GM23248 (cell line): ENCODE results near the gene SPACA9. TPM values are rescaled to one million over a fixed set of nuclear protein-coding genes. Genes with fewer than 3 reads are reported as not detected.

ENCODE experiments used
- DNase-seq: peaks from one replicate; pipeline ENCODE4 v3.0.0-alpha.2; 2015
- H2AFZ ChIP-seq: fragments of 200-600 bp; sonication (generic); 2 replicates; pipeline ENCODE4 v1.6.1; 2016; ENCODE audit warnings: antibody characterized with exemption
- H3F3A ChIP-seq: fragments of 200-600 bp; sonication (generic); 2 replicates; pipeline ENCODE4 v1.6.1; 2016; ENCODE audit warnings: mild to moderate bottlenecking, antibody characterized with exemption, mixed run types; ENCODE audit not compliant: insufficient read depth
- H3K27ac ChIP-seq: fragments of 200-600 bp; sonication (generic); 2 replicates; pipeline ENCODE4 v1.5.1; 2016; ENCODE audit warnings: mild to moderate bottlenecking
- H3K27me3 ChIP-seq: fragments of 200-600 bp; sonication (generic); replicated peaks from 2 replicates; pipeline ENCODE4 v1.6.1; 2016; ENCODE audit warnings: mild to moderate bottlenecking; ENCODE audit not compliant: insufficient read depth
- H3K36me3 ChIP-seq: fragments of 200-600 bp; sonication (generic); 2 replicates; pipeline ENCODE4 v1.6.1; 2016; ENCODE audit warnings: low read depth, mild to moderate bottlenecking
- H3K4me1 ChIP-seq: fragments of 200-600 bp; sonication (generic); 2 replicates; pipeline ENCODE4 v1.6.1; 2016; ENCODE audit warnings: mild to moderate bottlenecking; ENCODE audit not compliant: insufficient read depth
- H3K4me2 ChIP-seq: fragments of 200-600 bp; sonication (generic); one replicate; pipeline ENCODE4 v1.6.1; 2016; ENCODE audit warnings: mild to moderate bottlenecking; ENCODE audit not compliant: unreplicated experiment
- H3K4me3 ChIP-seq: fragments of 200-600 bp; sonication (generic); 2 replicates; pipeline ENCODE4 v1.5.1; 2016; ENCODE audit warnings: mild to moderate bottlenecking
- H3K79me2 ChIP-seq: fragments of 200-600 bp; sonication (generic); 2 replicates; pipeline ENCODE4 v1.6.1; 2016; ENCODE audit warnings: mild to moderate bottlenecking; ENCODE audit not compliant: insufficient read depth
- H3K9ac ChIP-seq: fragments of 200-600 bp; sonication (generic); 2 replicates; pipeline ENCODE4 v1.6.1; 2016; ENCODE audit warnings: mild to moderate bottlenecking
- H3K9me2 ChIP-seq: fragments of 200-600 bp; sonication (generic); 2 replicates; pipeline ENCODE4 v1.6.1; 2016; ENCODE audit warnings: mixed run types, mild to moderate bottlenecking, moderate library complexity; ENCODE audit not compliant: insufficient read depth
- H3K9me3 ChIP-seq: fragments of 200-600 bp; sonication (generic); one replicate; pipeline ENCODE4 v1.6.1; 2017; ENCODE audit warnings: low read depth
- H4K20me1 ChIP-seq: fragments of 200-600 bp; sonication (generic); 2 replicates; pipeline ENCODE4 v1.6.0; 2016; ENCODE audit not compliant: insufficient read depth
- EZH2 ChIP-seq: fragments of 200-600 bp; sonication (generic); IDR thresholded peaks from 2 replicates; pipeline ENCODE4 v1.6.1; 2018; ENCODE audit warnings: antibody characterized with exemption, mild to moderate bottlenecking; ENCODE audit not compliant: insufficient read depth, poor library complexity, severe bottlenecking
- EZH2phosphoT487 ChIP-seq: fragments of 200-600 bp; sonication (generic); IDR thresholded peaks from 2 replicates; pipeline ENCODE4 v1.6.1; 2018; ENCODE audit warnings: antibody characterized with exemption, moderate library complexity, mild to moderate bottlenecking, low read depth; ENCODE audit not compliant: insufficient read depth
- WGBS, 2 experiments: methylation state at CpG; one replicate each; pipeline ENCODE4 v1.1.6; 2015 to 2017; ENCODE audit warnings: low lambda C conversion rate in 2 of 2, low coverage in 1 of 2; ENCODE audit errors: missing lambda C conversion rate in 2 of 2; 5-methylcytosine and 5-hydroxymethylcytosine counted together
- in situ Hi-C: fragments of 300-500 bp; cut with MboI; formaldehyde crosslinking; loops from 2 replicates; pipeline ENCODE4 v1.15.0; 2020
- polyA plus RNA-seq: library from polyadenylated mRNA; unstranded; fragments of >200 nt; fragmentation: Nextera tagmentation; extraction: Ambion mirVana; gene quantifications from 2 replicates; pipeline ENCODE4 v1.2.1, GENCODE V29; 2016
- total RNA-seq: library from RNA; depleted of rRNA; stranded (reverse); fragments of >200 nt; shearing (Covaris generic); gene quantifications from 2 replicates; pipeline ENCODE4 v1.2.3, GENCODE V29; 2014

Gene SPACA9
- total and polyA plus RNA-seq, 2 experiments from 2014 or later = 6.2 to 9.8 TPM

DNA sequence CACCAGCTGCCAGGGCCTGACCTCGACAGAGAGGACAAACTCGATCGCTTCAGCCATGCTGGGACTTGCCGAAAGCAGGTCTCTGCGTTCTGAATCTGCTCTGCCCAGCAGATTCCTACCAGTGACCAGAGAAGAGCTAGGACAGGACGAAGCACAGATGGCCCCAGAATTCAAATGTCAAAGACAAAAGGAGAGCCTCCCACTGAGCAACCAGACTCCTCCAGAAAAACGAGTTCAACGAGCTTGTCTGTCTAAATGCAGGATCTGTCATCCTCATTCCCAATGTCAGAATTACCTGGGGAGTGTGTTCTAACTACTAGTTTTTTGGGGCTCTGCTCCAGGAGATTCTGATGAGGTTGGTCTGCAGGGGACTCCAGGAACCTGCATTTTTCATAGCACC lies 14.0 kb upstream of the SPACA9 start:
- no peak for TF ChIP-seq EZH2phosphoT487
- TF ChIP-seq EZH2 = no peak
- H3K36me3 ChIP-seq = no peaks in the 10 kb centered on the region
- no peaks in the 10 kb centered on the region; the same call in 1 of the 2 replicates for H3K27me3 ChIP-seq
- no peaks in the 10 kb centered on the region for H4K20me1 ChIP-seq
- no peaks in the 10 kb centered on the region for H3K4me1 ChIP-seq
- WGBS, 2 experiments = 43 to 57% methylated on average over 8 of the region's 8 CpGs
- no peaks in the 10 kb centered on the region for H3K9me3 ChIP-seq
- no peaks in the 10 kb centered on the region for H3F3A ChIP-seq
- H3K4me3 ChIP-seq = no peak overlapping the region
- no peak overlapping the region for H3K27ac ChIP-seq
- no peaks in the 10 kb centered on the region for H3K79me2 ChIP-seq
- no peak overlapping the region for H3K4me2 ChIP-seq
- no peaks in the 10 kb centered on the region for H3K9me2 ChIP-seq
- no peak for DNase-seq
- no peak overlapping the region for H2AFZ ChIP-seq
- H3K9ac ChIP-seq = no peak overlapping the region
- in situ Hi-C loops = no loop called here

DNA sequence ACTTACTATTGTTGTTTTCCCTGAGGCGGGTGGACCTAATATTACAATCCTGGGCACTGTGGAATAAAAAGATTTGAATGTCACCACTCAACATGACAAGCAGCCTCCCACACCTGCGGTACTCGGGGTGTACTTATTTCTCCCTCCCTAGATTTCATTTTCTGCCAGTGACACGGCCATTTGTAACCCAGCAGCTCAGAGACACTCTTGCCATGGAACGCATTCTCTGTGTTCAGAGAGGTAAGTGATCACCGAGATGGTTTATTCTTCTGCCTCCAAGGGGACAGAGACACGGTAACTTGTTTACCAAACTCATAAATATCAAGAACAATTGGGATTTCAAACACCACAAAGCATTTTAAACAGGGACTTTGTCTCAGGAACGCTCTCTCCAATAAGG lies 11.8 kb upstream of the SPACA9 start:
- Histone ChIP-seq H3K9ac (no peak overlapping the region), H3K36me3 (no peaks in the 10 kb centered on the region), H3K4me1 (no peaks in the 10 kb centered on the region), H3K9me2 (no peaks in the 10 kb centered on the region), H3K79me2 (no peaks in the 10 kb centered on the region), H2AFZ (no peak overlapping the region), H4K20me1 (no peaks in the 10 kb centered on the region), H3K4me3 (no peak overlapping the region), H3F3A (no peaks in the 10 kb centered on the region), H3K27me3 (no peaks in the 10 kb centered on the region), H3K4me2 (no peak overlapping the region), H3K27ac (no peak overlapping the region), H3K9me3 (no peaks in the 10 kb centered on the region)
- TF ChIP-seq EZH2 (no peak), EZH2phosphoT487 (no peak)
- in situ Hi-C loops = no loop called here
- WGBS, 2 experiments = 68 to 70% methylated on average over 8 of the region's 8 CpGs
- DNase-seq = no peak

GRCh38 chr9:132869266-132869665 lies 9.4 kb upstream of the SPACA9 start:
- Histone ChIP-seq H3K9me3 (no peaks in the 10 kb centered on the region), H3K4me3 (no peak overlapping the region), H3K9ac (no peak overlapping the region), H3K36me3 (no peaks in the 10 kb centered on the region), H3F3A (no peaks in the 10 kb centered on the region), H3K79me2 (no peaks in the 10 kb centered on the region), H3K9me2 (no peaks in the 10 kb centered on the region), H2AFZ (no peak overlapping the region), H3K27me3 (no peaks in the 10 kb centered on the region), H3K27ac (no peak overlapping the region), H3K4me1 (no peaks in the 10 kb centered on the region), H3K4me2 (no peak overlapping the region), H4K20me1 (no peaks in the 10 kb centered on the region)
- no peak for DNase-seq
- in situ Hi-C loops = no loop called here
- no peak for TF ChIP-seq EZH2phosphoT487
- TF ChIP-seq EZH2 = no peak
- WGBS, 2 experiments = 80% methylated on average over 9 of the region's 9 CpGs

DNA sequence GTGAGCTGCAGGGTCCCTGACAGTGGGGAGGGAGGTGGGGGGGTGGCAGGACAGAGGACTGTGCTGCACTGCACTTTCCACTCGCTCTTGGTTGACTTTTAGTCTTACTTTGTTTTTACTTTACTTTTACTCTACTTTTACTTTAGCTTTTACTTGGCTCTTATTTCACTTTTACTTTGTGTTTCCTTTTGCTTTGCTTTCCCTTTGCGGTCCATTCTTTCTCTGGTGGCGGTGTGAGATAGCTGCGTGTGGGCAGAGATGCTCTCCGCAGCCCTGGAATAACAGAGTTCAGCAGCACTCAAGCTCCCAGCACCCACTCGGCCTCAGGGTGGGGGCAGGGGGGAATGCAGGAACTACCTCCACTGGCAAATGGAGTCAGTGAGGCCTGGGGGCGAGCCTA lies 5.3 kb upstream of the SPACA9 start:
- in situ Hi-C loops = no loop called here
- no peak overlapping the region for H3K4me3 ChIP-seq
- H3K9ac ChIP-seq = no peak overlapping the region
- H3K9me2 ChIP-seq = no peaks in the 10 kb centered on the region
- H2AFZ ChIP-seq = no peak overlapping the region
- no peaks in the 10 kb centered on the region for H3K79me2 ChIP-seq
- no peaks in the 10 kb centered on the region for H3K36me3 ChIP-seq
- WGBS, 2 experiments = 69 to 71% methylated on average over 7 of the region's 7 CpGs
- no peak overlapping the region for H3K27ac ChIP-seq
- H3F3A ChIP-seq = no peaks in the 10 kb centered on the region
- no peaks in the 10 kb centered on the region for H4K20me1 ChIP-seq
- no peaks in the 10 kb centered on the region for H3K4me1 ChIP-seq
- no peak overlapping the region for H3K4me2 ChIP-seq
- no peaks in the 10 kb centered on the region for H3K9me3 ChIP-seq
- TF ChIP-seq EZH2phosphoT487 (no peak), EZH2 (no peak)
- H3K27me3 ChIP-seq = no peaks in the 10 kb centered on the region
- no peak for DNase-seq

GRCh38 chr9:132875159-132875558 lies 3.5 kb upstream of the SPACA9 start:
- Histone ChIP-seq H3K4me1 (no peaks in the 10 kb centered on the region), H3K9me2 (no peaks in the 10 kb centered on the region), H3K79me2 (no peaks in the 10 kb centered on the region), H3F3A (peaks cover 10% of the 10 kb centered on the region; the same call in 1 of the 2 replicates), H3K9ac (no peak overlapping the region), H3K27ac (no peak overlapping the region), H3K36me3 (no peaks in the 10 kb centered on the region), H3K9me3 (no peaks in the 10 kb centered on the region), H3K4me2 (no peak overlapping the region), H3K27me3 (no peaks in the 10 kb centered on the region), H4K20me1 (no peaks in the 10 kb centered on the region), H3K4me3 (no peak overlapping the region), H2AFZ (no peak overlapping the region)
- 39 to 44% methylated on average over 4 to 5 of the region's 5 CpGs for WGBS, 2 experiments
- no peak for DNase-seq
- in situ Hi-C loops = no loop called here
- no peak for TF ChIP-seq EZH2
- no peak for TF ChIP-seq EZH2phosphoT487
